Activated CD4-positive, alpha-beta T cell treated with anti-CD3 and anti-CD28 coated beads, Interleukin-2, amount 50 U/mL, for 4 hours (primary cell): ENCODE data around the gene HHIPL1.

Experiments
- DNase-seq, 2 experiments: peaks; one replicate each; pipeline ENCODE4 v3.0.0-alpha.2; 2020

The HHIPL1 gene

GRCh38 chr14:99662846-99663245, 17.9 kb downstream of the HHIPL1 start:
- DNase-seq, result no peak

GRCh38 chr14:99663386-99664057, 18.6 kb downstream of the HHIPL1 start:
- DNase-seq, result no peak

- no peak for DNase-seq
These were observed 19.4 kb downstream of the HHIPL1 start for GRCh38 chr14:99664058-99664936.

GRCh38 chr14:99664937-99665273, 20.0 kb downstream of the HHIPL1 start:
- DNase-seq, result no peak

GRCh38 chr14:99666533-99666932, 21.6 kb downstream of the HHIPL1 start:
- no peak for DNase-seq

GRCh38 chr14:99667045-99667444, 22.1 kb downstream of the HHIPL1 start:
- DNase-seq, result no peak

- no peak for DNase-seq
These were observed 22.9 kb downstream of the HHIPL1 start for GRCh38 chr14:99667821-99668220.

- no peak for DNase-seq
These were observed 23.7 kb downstream of the HHIPL1 start for GRCh38 chr14:99668307-99669295.

- DNase-seq, result no peak
These were observed 25.7 kb downstream of the HHIPL1 start for GRCh38 chr14:99670361-99671234.

- no peak for DNase-seq
These were observed 26.6 kb downstream of the HHIPL1 start for GRCh38 chr14:99671235-99672224.

- no peak for DNase-seq
These were observed 27.8 kb downstream of the HHIPL1 start for GRCh38 chr14:99672506-99673304.

- DNase-seq, result no peak
These were observed 28.6 kb downstream of the HHIPL1 start for GRCh38 chr14:99673305-99674063.

GRCh38 chr14:99674064-99674650, 29.2 kb downstream of the HHIPL1 start:
- DNase-seq, result no peak

- DNase-seq, result no peak
These were observed 29.9 kb downstream of the HHIPL1 start for GRCh38 chr14:99674776-99675381.

GRCh38 chr14:99675382-99675835, 30.5 kb downstream of the HHIPL1 start:
- DNase-seq, result no peak

GRCh38 chr14:99675951-99676350, 31.0 kb downstream of the HHIPL1 start:
- DNase-seq, result no peak

- no peak for DNase-seq
These were observed 31.7 kb downstream of the HHIPL1 start for GRCh38 chr14:99676657-99677056.
